SH-SY5Y (cell line): ENCODE data around the gene SEC31B.

ENCODE experiments used
- GATA2 ChIP-seq: IDR thresholded peaks from 2 replicates; pipeline ENCODE4 v1.6.1; 2011; ENCODE audit warnings: mild to moderate bottlenecking, low read depth, low read length
- GATA3 ChIP-seq: IDR thresholded peaks from 2 replicates; pipeline ENCODE4 v1.6.1; 2011; ENCODE audit warnings: low read depth, mild to moderate bottlenecking, low read length, moderate library complexity

- TF ChIP-seq GATA3 (no peak), GATA2 (no peak)
Measured at GRCh38 chr10:100498059-100498458, 21.6 kb downstream of the SEC31B start.
